HEK293 (cell line): ENCODE results near the gene AEBP1.

ENCODE experiments used
- FEZF1 ChIP-seq: fragments of 450-650 bp; formaldehyde crosslinking; IDR thresholded peaks from 2 replicates; pipeline ENCODE4 v1.5.1; 2016; ENCODE audit warnings: missing biosample characterization, missing genetic modification characterization
- GLI4 ChIP-seq: fragments of 450-650 bp; formaldehyde crosslinking; IDR thresholded peaks from 2 replicates; pipeline ENCODE4 v1.5.1; 2016; ENCODE audit warnings: missing biosample characterization, missing genetic modification characterization
- ZNF654 ChIP-seq: fragments of 450-650 bp; formaldehyde crosslinking; IDR thresholded peaks from 2 replicates; pipeline ENCODE4 v1.5.1; 2016; ENCODE audit warnings: low read depth, missing biosample characterization, missing genetic modification characterization

DNA sequence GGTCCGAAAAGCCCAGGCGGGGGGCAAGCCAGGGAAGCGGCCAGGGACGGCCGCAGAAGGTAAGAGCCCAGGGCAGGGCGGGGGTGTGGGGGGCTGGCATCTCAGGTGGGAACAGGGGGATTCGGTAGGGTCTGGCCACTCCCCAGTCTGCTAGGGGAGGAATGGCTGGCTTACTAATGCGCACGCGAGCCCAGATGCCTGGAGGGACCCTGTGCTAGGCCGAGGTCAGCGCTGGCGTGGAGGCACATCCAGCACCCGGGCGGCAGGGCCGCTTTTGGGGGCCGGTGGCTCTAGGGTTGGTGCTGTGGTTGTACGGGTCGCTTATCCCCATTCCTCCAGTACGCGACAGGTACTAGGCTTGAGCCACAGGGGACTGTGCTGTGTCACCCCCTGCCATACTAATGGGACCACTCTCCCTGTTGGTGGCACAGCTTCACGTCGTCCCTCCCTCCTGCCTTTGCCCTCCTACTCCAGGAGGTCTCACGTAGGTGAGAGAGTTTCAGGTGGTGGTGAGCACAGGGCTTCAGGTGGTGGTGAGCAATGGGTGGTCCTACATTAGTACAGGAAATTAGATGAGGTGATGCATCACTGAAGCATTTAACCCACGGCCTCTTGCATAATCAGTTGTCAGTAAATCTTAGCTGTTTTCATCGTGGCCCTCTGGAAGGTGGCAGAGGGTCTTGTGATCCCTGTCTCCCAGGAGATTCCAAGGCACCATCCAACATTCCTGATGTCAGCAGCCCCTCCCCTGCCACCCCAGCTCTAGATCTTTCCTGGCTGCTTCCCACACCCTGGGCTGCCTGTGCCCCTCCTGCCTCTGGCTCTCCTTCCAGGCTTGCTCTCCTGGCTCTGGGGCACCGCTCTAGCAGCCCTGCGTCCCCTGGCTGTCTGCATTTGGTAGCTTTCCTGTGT is 971 bp downstream of the AEBP1 start:
- no peak for TF ChIP-seq GLI4 (tag by site-specific recombination)
- TF ChIP-seq ZNF654 (tag by site-specific recombination) = no peak
- no peak for TF ChIP-seq FEZF1 (tag by site-specific recombination)
